Liver (tissue), 3 donors: ENCODE measurements around the gene VSNL1.

Source experiments
- CTCF ChIP-seq: fragments of 150-350 bp; IDR thresholded peaks from 2 replicates; pipeline ENCODE4 v1.5.1; 2017; ENCODE audit warnings: improper control_type of control experiment, low read depth, low read length; ENCODE audit not compliant: missing input control
- GABPA ChIP-seq, 2 donors: IDR thresholded peaks in 1 of 2; conservative IDR thresholded peaks in 1 of 2; 2 replicates each; pipeline ENCODE4 v1.6.1; 2016; ENCODE audit warnings: antibody characterized with exemption in 2 of 2, mild to moderate bottlenecking in 1 of 2, moderate library complexity in 1 of 2
- YY1 ChIP-seq: IDR thresholded peaks from 2 replicates; pipeline ENCODE4 v1.6.1; 2016; ENCODE audit warnings: antibody characterized with exemption, mild to moderate bottlenecking
- TF ChIP-seq, protein P1 (sequence below): IDR thresholded peaks from 2 replicates; pipeline ENCODE4 v1.6.1; 2016; ENCODE audit warnings: antibody characterized with exemption, mild to moderate bottlenecking
- TF ChIP-seq, protein P2 (sequence below): IDR thresholded peaks from 2 replicates; pipeline ENCODE4 v1.6.1; 2016; ENCODE audit warnings: antibody characterized with exemption
- donor health status: healthy.
- donor health status: healthy.

GRCh38 chr2:17579605-17580318, 39.3 kb downstream of the VSNL1 start:
- TF ChIP-seq, protein P1, sequence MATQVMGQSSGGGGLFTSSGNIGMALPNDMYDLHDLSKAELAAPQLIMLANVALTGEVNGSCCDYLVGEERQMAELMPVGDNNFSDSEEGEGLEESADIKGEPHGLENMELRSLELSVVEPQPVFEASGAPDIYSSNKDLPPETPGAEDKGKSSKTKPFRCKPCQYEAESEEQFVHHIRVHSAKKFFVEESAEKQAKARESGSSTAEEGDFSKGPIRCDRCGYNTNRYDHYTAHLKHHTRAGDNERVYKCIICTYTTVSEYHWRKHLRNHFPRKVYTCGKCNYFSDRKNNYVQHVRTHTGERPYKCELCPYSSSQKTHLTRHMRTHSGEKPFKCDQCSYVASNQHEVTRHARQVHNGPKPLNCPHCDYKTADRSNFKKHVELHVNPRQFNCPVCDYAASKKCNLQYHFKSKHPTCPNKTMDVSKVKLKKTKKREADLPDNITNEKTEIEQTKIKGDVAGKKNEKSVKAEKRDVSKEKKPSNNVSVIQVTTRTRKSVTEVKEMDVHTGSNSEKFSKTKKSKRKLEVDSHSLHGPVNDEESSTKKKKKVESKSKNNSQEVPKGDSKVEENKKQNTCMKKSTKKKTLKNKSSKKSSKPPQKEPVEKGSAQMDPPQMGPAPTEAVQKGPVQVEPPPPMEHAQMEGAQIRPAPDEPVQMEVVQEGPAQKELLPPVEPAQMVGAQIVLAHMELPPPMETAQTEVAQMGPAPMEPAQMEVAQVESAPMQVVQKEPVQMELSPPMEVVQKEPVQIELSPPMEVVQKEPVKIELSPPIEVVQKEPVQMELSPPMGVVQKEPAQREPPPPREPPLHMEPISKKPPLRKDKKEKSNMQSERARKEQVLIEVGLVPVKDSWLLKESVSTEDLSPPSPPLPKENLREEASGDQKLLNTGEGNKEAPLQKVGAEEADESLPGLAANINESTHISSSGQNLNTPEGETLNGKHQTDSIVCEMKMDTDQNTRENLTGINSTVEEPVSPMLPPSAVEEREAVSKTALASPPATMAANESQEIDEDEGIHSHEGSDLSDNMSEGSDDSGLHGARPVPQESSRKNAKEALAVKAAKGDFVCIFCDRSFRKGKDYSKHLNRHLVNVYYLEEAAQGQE = no peak
- TF ChIP-seq CTCF = no peak
- no peak for TF ChIP-seq GABPA (IDR thresholded peaks at IDR 0.05 in 1 of 2, conservative IDR thresholded peaks at IDR 0.05 in 1 of 2)
- TF ChIP-seq, protein P2, sequence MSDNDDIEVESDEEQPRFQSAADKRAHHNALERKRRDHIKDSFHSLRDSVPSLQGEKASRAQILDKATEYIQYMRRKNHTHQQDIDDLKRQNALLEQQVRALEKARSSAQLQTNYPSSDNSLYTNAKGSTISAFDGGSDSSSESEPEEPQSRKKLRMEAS = no peak
- TF ChIP-seq YY1 = no peak
